Naive thymus-derived CD4-positive, alpha-beta T cell (primary cell): ENCODE results near the gene MAP3K7CL. TPM values are rescaled to one million over a fixed set of nuclear protein-coding genes. Genes with fewer than 3 reads are reported as not detected.

Experiments used
- ATAC-seq: fragments of 150-1000 bp; cut with Tn5 transposase; 2 replicates; pipeline ENCODE4 v1.10.0; 2021; ENCODE audit warnings: mild to moderate bottlenecking, moderate library complexity
- CTCF ChIA-PET: fragments of 350-600 bp; sonication (Branson Sonifier 250); formaldehyde crosslinking; loops from one replicate; lab custom pipeline; 2021; ENCODE audit warnings: antibody characterized with exemption; lab: Charles Lee
- POLR2A ChIA-PET: fragments of 350-600 bp; sonication (Branson Sonifier 250); formaldehyde crosslinking; loops from one replicate; lab custom pipeline; 2021; ENCODE audit warnings: antibody characterized with exemption, inconsistent platforms; lab: Charles Lee
- DNase-seq, 9 donors: peaks; one replicate each; pipeline versions ENCODE4 v3.0.0 to v3.0.0-alpha.2; 2020 to 2022; ENCODE audit warnings: mixed read lengths in 1 of 9
- H3K27ac ChIP-seq: one replicate; pipeline ENCODE4 v1.7.0; 2013; ENCODE audit warnings: mild to moderate bottlenecking, low read depth, low read length, moderate library complexity
- H3K27me3 ChIP-seq, 2 donors: one replicate each; pipeline ENCODE4 v1.7.0; 2013; ENCODE audit warnings: low read length in 2 of 2, mild to moderate bottlenecking in 2 of 2, moderate library complexity in 2 of 2; ENCODE audit not compliant: control insufficient read depth in 2 of 2, insufficient read depth in 2 of 2
- H3K36me3 ChIP-seq, 3 experiments: 1 replicate in 2 of 3; 2 replicates in 1 of 3; pipeline ENCODE4 v1.7.0; 2013; ENCODE audit warnings: low read length in 3 of 3, mild to moderate bottlenecking in 3 of 3, moderate library complexity in 1 of 3; ENCODE audit not compliant: insufficient read depth in 3 of 3, control insufficient read depth in 2 of 3
- H3K4me1 ChIP-seq, 2 donors: one replicate each; pipeline ENCODE4 v1.7.0; 2013; ENCODE audit warnings: low read length in 2 of 2, mild to moderate bottlenecking in 2 of 2, moderate library complexity in 1 of 2; ENCODE audit not compliant: control insufficient read depth in 2 of 2, insufficient read depth in 2 of 2
- H3K4me3 ChIP-seq: 2 replicates; pipeline ENCODE4 v1.7.0; 2013; ENCODE audit warnings: mild to moderate bottlenecking, low read length
- H3K9me3 ChIP-seq, 3 experiments: 1 replicate in 2 of 3; 2 replicates in 1 of 3; pipeline ENCODE4 v1.7.0; 2013; ENCODE audit warnings: low read length in 3 of 3; ENCODE audit not compliant: control insufficient read depth in 2 of 3
- H3K27ac Mint-ChIP-seq, 9 donors: one replicate each; pipeline ENCODE4 v1.8.0; 2020 to 2022; ENCODE audit warnings: mixed read lengths in 9 of 9, mild to moderate bottlenecking in 8 of 9, moderate library complexity in 5 of 9, inconsistent platforms in 2 of 9
- H3K27me3 Mint-ChIP-seq, 5 donors: one replicate each; pipeline ENCODE4 v1.8.0; 2021 to 2022; ENCODE audit warnings: mixed read lengths in 5 of 5, mild to moderate bottlenecking in 1 of 5
- H3K36me3 Mint-ChIP-seq, 5 donors: one replicate each; pipeline ENCODE4 v1.8.0; 2020 to 2022; ENCODE audit warnings: mixed read lengths in 5 of 5, mild to moderate bottlenecking in 3 of 5, inconsistent platforms in 1 of 5
- H3K4me1 Mint-ChIP-seq, 7 donors: one replicate each; pipeline ENCODE4 v1.8.0; 2020 to 2022; ENCODE audit warnings: mixed read lengths in 7 of 7, mild to moderate bottlenecking in 3 of 7, inconsistent platforms in 1 of 7
- H3K4me3 Mint-ChIP-seq, 10 donors: one replicate each; pipeline ENCODE4 v1.8.0; 2020 to 2022; ENCODE audit warnings: mild to moderate bottlenecking in 10 of 10, mixed read lengths in 10 of 10, moderate library complexity in 6 of 10, inconsistent platforms in 2 of 10
- H3K9me3 Mint-ChIP-seq, 11 donors: one replicate each; pipeline ENCODE4 v1.8.0; 2020 to 2022; ENCODE audit warnings: mixed read lengths in 11 of 11, mild to moderate bottlenecking in 4 of 11, inconsistent platforms in 1 of 11, moderate library complexity in 1 of 11
- intact Hi-C, 2 donors: fragments of 100-400 bp; cut with micrococcal nuclease; formaldehyde crosslinking; loops; one replicate each; pipeline ENCODE4 v1.15.1; 2023
- polyA plus RNA-seq, 2 donors: library from polyadenylated mRNA; unstranded; fragments of 300-500 nt; fragmentation: Illumina TruSeq; gene quantifications; one replicate each; pipeline ENCODE4 v1.2.3, GENCODE V29; 2021
- total RNA-seq, 6 experiments: library from RNA in 5 of 6; stranded (reverse) in 5 of 6; gene quantifications; 1 replicate in 5 of 6; 2 replicates in 1 of 6; pipeline ENCODE4 v1.2.3 and lab custom pipeline; 2021 to 2026

The MAP3K7CL gene
- total and polyA plus RNA-seq, 7 experiments from 2014 or later: 2.7 to 11.6 (median 6.8) TPM

DNA sequence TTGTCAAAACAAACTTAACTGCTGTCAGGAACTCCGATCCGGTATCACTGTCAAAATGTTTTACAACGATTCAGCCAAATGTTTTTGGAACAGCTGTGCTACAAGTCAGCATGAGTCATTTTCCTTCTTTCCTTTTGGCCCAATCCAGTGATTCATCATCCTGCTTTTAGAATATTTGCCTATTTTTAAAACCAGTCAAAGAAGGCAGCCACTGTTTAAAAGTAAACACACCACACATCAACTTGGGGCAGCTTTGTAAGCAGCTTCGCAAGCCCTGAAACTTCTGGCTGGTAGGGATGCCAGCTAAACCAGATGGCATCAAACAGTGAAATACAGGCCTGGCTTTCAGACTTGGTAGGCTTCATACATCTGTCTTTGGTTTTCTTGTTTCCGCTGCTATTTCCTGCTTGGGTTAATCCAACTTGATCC lies 14.9 kb downstream of the MAP3K7CL start:
- no peak overlapping the region for H3K27ac ChIP-seq
- no peak overlapping the region for H3K4me3 ChIP-seq
- H3K36me3 ChIP-seq: no peaks in the 10 kb centered on the region
- peak; percentile 16 for ATAC-seq
- Mint-ChIP-seq H3K27me3 (peaks cover 0 to 3% (median 0%) of the 10 kb centered on the region in 5 donors), H3K4me3 (peak overlapping the region in 2 of 10 donors; percentile 26 to 32), H3K36me3 (peaks cover 0 to 12% (median 1%) of the 10 kb centered on the region in 5 donors), H3K4me1 (peaks cover 0 to 19% (median 7%) of the 10 kb centered on the region in 7 donors), H3K9me3 (no peaks in the 10 kb centered on the region), H3K27ac (peak overlapping the region in 4 of 9 donors; percentile 12 to 78 (median 68))
- intact Hi-C loops: no loop called here
- peak in 3 of 9 donors; percentile 1 to 19 (median 6) for DNase-seq
- no peaks in the 10 kb centered on the region for H3K27me3 ChIP-seq
- POLR2A ChIA-PET: interaction anchor here (0.6 kb wide), 1 partner anchor 64 kb away, joined by 3 read pairs; no protein-coding TSS in a partner anchor
- H3K4me1 ChIP-seq: no peaks in the 10 kb centered on the region
- no peaks in the 10 kb centered on the region for H3K9me3 ChIP-seq
- CTCF ChIA-PET: no interaction called here

DNA sequence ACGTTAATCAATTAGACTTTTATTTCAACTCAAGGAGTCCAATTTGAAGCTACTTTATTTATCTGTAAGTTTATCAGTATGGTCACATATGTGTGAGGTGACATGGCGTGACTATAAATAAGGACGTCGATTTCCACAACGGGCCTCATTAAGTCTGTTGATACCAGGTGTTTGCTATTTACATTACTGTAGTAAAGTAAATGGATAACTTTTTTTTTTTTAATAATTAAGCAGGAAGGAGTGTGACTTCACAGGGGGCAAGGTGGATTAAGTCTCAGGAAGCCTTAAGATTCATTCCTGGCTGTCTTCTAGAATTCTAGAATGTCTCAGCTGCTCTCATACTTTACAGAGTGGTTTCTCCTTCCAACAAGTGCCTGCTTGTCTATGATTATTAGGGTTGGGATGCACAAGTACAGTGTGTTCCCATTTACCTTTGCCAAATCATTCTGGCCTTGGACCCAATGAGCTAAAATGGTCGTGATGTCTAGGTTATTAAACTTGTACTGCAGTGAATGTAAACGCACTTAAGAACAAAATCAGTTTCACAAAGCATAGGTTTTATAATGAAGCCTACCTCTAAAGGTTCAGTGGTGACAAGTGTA lies 15.5 kb downstream of the MAP3K7CL start:
- peak overlapping the region in 2 of 9 donors; percentile 12 to 16 for H3K27ac Mint-ChIP-seq
- CTCF ChIA-PET: no interaction called here
- no peak overlapping the region for H3K4me3 ChIP-seq

DNA sequence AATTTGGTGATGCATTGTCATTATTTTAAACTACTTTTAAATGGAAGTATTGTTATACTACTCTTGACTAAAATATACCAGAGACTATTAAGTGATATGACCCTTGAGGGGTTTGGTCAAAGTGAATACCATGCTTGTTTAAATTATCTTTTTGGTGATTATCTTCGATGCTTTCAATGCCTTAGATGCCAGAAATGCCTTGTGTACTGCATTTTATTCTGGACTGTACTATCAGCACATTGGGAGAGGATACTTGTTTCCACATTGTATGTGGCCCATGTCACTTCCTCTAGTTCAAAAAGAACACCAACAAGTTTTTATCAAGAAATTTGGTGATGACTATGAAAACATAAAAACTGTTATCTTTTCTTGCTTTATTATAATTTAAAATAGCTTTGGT lies 16.3 kb downstream of the MAP3K7CL start:
- Histone ChIP-seq H3K9me3 (no peaks in the 10 kb centered on the region), H3K27ac (no peak overlapping the region), H3K36me3 (no peaks in the 10 kb centered on the region), H3K4me1 (no peaks in the 10 kb centered on the region), H3K27me3 (no peaks in the 10 kb centered on the region), H3K4me3 (no peak overlapping the region)
- Mint-ChIP-seq H3K9me3 (no peaks in the 10 kb centered on the region), H3K27ac (no peak overlapping the region), H3K4me1 (peaks cover 0 to 19% (median 7%) of the 10 kb centered on the region in 7 donors), H3K4me3 (no peak overlapping the region), H3K36me3 (peaks cover 0 to 10% (median 1%) of the 10 kb centered on the region in 5 donors), H3K27me3 (peaks cover 0 to 3% (median 0%) of the 10 kb centered on the region in 5 donors)
- no peak for DNase-seq
- intact Hi-C loops: no loop called here
- POLR2A ChIA-PET: no interaction called here
- no peak for ATAC-seq
- CTCF ChIA-PET: no interaction called here

More for the DNA sequence above, 15.5 kb downstream of the MAP3K7CL start:
- H3K9me3 ChIP-seq: no peaks in the 10 kb centered on the region
- DNase-seq (no peak), ATAC-seq (no peak)
- Mint-ChIP-seq H3K9me3 (no peaks in the 10 kb centered on the region), H3K4me1 (peaks cover 0 to 19% (median 7%) of the 10 kb centered on the region in 7 donors), H3K36me3 (peaks cover 0 to 10% (median 1%) of the 10 kb centered on the region in 5 donors), H3K4me3 (peak overlapping the region in 2 of 10 donors; percentile 26 to 32), H3K27me3 (peaks cover 0 to 3% (median 0%) of the 10 kb centered on the region in 5 donors)
- no peaks in the 10 kb centered on the region for H3K4me1 ChIP-seq
- H3K36me3 ChIP-seq: no peaks in the 10 kb centered on the region
- no peaks in the 10 kb centered on the region for H3K27me3 ChIP-seq
- intact Hi-C loops: no loop called here
- H3K27ac ChIP-seq: no peak overlapping the region
- POLR2A ChIA-PET: no interaction called here

DNA sequence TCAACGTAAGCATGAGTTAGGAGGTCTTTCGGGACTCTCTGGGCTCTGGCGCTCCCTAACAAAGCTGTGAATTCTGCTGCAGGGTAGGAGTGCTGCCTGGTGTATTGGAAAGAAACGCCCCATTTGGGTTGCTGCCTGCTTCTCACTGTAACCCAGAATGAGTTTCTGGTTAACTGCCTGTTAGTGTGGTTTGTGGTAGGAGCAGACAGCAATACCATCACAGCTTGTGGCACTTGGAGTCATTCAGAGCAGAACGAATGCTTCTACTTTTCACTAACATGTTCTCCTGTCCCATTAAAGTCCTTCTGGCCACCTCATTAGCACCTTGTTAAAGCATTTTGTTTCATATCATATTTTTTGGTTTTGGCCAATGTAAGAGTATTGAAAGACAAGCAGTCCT lies 18.1 kb downstream of the MAP3K7CL start:
- Histone ChIP-seq H3K27me3 (no peaks in the 10 kb centered on the region), H3K4me1 (no peaks in the 10 kb centered on the region), H3K36me3 (no peaks in the 10 kb centered on the region), H3K9me3 (no peaks in the 10 kb centered on the region), H3K4me3 (no peak overlapping the region), H3K27ac (no peak overlapping the region)
- ChIA-PET POLR2A (no interaction called here), CTCF (no interaction called here)
- Mint-ChIP-seq H3K4me1 (peaks cover 0 to 19% (median 7%) of the 10 kb centered on the region in 7 donors), H3K9me3 (no peaks in the 10 kb centered on the region), H3K27me3 (peaks cover 0 to 3% (median 0%) of the 10 kb centered on the region in 5 donors), H3K36me3 (peaks cover 0 to 21% (median 6%) of the 10 kb centered on the region in 5 donors), H3K4me3 (no peak overlapping the region), H3K27ac (no peak overlapping the region)
- ATAC-seq: no peak
- intact Hi-C loops: no loop called here
- DNase-seq: no peak

DNA sequence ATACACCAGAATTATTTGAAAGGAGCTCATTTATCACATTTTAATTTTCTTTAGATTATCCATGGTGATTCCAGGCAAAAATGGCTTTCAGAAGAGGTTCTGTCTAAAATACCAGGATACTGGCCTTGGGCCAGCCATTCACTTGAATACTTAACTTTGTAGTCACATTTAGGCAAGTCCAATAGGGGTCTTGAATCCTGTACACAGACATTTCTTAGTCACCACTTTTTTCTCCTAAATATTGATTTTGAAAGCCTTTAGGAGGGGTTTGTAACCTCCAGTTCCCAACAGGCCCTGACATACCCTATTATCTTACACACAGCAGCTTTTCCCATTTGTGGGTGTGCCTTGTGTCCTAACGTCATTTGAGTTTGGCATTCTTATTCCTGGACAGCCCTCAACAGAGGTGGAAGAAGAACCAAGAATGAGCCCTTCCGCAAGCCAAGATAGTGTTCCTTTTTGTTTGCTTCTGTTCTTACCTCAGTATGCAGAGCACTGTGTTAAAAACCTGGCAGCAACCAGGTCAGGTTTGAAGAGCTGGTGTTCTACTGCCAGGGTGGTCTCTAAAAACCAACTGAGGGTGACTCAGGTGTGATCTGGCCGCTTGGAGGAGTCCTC lies 19.5 kb downstream of the MAP3K7CL start:
- intact Hi-C loops: no loop called here
- peaks cover 0 to 19% (median 7%) of the 10 kb centered on the region in 7 donors for H3K4me1 Mint-ChIP-seq
- no peak overlapping the region for H3K4me3 ChIP-seq
- peaks cover 0 to 20% (median 6%) of the 10 kb centered on the region in 5 donors for H3K36me3 Mint-ChIP-seq
- H3K4me1 ChIP-seq: no peaks in the 10 kb centered on the region
- ChIA-PET POLR2A (no interaction called here), CTCF (no interaction called here)
- H3K27me3 Mint-ChIP-seq: peaks cover 0 to 9% (median 0%) of the 10 kb centered on the region in 5 donors
- no peaks in the 10 kb centered on the region for H3K9me3 Mint-ChIP-seq
- H3K36me3 ChIP-seq: no peaks in the 10 kb centered on the region
- DNase-seq (no peak), ATAC-seq (no peak)
- no peak overlapping the region for H3K27ac ChIP-seq
- H3K27ac Mint-ChIP-seq: no peak overlapping the region
- H3K9me3 ChIP-seq: no peaks in the 10 kb centered on the region
- H3K27me3 ChIP-seq: no peaks in the 10 kb centered on the region
- H3K4me3 Mint-ChIP-seq: no peak overlapping the region

DNA sequence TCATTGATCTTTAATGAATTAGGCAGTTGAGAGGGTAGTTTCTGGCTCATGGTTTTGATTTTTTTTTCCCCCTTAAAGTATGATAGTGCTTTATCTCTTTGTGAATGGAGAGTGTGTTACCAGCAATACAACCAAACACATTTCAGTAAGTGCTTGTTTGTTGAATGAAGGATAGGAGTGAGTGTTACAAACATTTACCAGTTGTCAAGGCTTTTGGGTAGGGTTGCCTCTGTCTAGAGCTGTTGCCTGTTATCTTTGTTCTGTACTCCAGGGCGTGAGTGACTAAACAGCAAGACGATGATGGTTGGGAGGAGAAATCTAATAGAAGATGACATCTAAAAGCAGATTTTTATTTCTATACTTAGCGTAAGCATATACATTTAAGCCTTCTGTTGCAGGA lies 21.5 kb downstream of the MAP3K7CL start:
- Histone ChIP-seq H3K4me1 (no peaks in the 10 kb centered on the region), H3K9me3 (no peaks in the 10 kb centered on the region), H3K4me3 (no peak overlapping the region), H3K27ac (no peak overlapping the region), H3K36me3 (no peaks in the 10 kb centered on the region), H3K27me3 (no peaks in the 10 kb centered on the region)
- Mint-ChIP-seq H3K9me3 (no peaks in the 10 kb centered on the region), H3K4me3 (no peak overlapping the region), H3K27ac (no peak overlapping the region), H3K4me1 (peaks cover 0 to 12% (median 0%) of the 10 kb centered on the region in 7 donors), H3K27me3 (peaks cover 0 to 17% (median 0%) of the 10 kb centered on the region in 5 donors), H3K36me3 (peaks cover 0 to 20% (median 6%) of the 10 kb centered on the region in 5 donors)
- ATAC-seq (no peak), DNase-seq (no peak)
- intact Hi-C loops: no loop called here
- CTCF ChIA-PET: no interaction called here
- POLR2A ChIA-PET: interaction anchor here (0.7 kb wide), 1 partner anchor 266 kb away, joined by 4 read pairs; no protein-coding TSS in a partner anchor
